ENCODE measurements around the gene ZNF324B.

GRCh38 chr19:58440556-58440955 lies 10.9 kb upstream of the ZNF324B start:
- no peak for TF ChIP-seq REST (IDR thresholded peaks at IDR 0.05; ENCODE audit: insufficient read depth in 1 of 2, low read depth in 2 of 2, low read length in 2 of 2)
- no peak for TF ChIP-seq POLR2AphosphoS5 (IDR thresholded peaks at IDR 0.05; ENCODE audit: low read depth, low read length)
